SK-N-MC (cell line): ENCODE data around the gene CCDC68.

Experiments
- EZH2 ChIP-seq: fragments of 200-600 bp; sonication (generic); IDR thresholded peaks from one replicate; pipeline ENCODE4 v1.6.1; 2017; ENCODE audit warnings: antibody characterized with exemption
- POLR2AphosphoS5 ChIP-seq: IDR thresholded peaks from 2 replicates; pipeline ENCODE4 v1.6.1; 2012; ENCODE audit warnings: mild to moderate bottlenecking, low read depth, low read length, borderline replicate concordance

- no peak for TF ChIP-seq EZH2
- TF ChIP-seq POLR2AphosphoS5: no peak
Measured at GRCh38 chr18:54968807-54969206, 9.5 kb upstream of the CCDC68 start.
